Memory B cell (primary cell): ENCODE measurements around the gene EEF2K.

Experiments
- ATAC-seq: fragments of 150-1000 bp; cut with Tn5 transposase; 2 replicates; pipeline ENCODE4 v1.10.0; 2021; ENCODE audit warnings: low read depth, mild to moderate bottlenecking, moderate library complexity
- DNase-seq, 2 donors: peaks; one replicate each; pipeline ENCODE4 v3.0.0; 2022; ENCODE audit warnings: low spot score in 2 of 2
- H3K27ac Mint-ChIP-seq: one replicate; pipeline ENCODE4 v1.8.0; 2022; ENCODE audit warnings: mild to moderate bottlenecking, moderate library complexity, mixed read lengths
- H3K27me3 Mint-ChIP-seq: one replicate; pipeline ENCODE4 v1.8.0; 2022; ENCODE audit warnings: mixed read lengths
- H3K36me3 Mint-ChIP-seq: one replicate; pipeline ENCODE4 v1.8.0; 2022; ENCODE audit warnings: mild to moderate bottlenecking, mixed read lengths
- H3K4me1 Mint-ChIP-seq: one replicate; pipeline ENCODE4 v1.8.0; 2022; ENCODE audit warnings: mixed read lengths
- H3K4me3 Mint-ChIP-seq: one replicate; pipeline ENCODE4 v1.8.0; 2022; ENCODE audit warnings: mild to moderate bottlenecking, moderate library complexity, mixed read lengths
- H3K9me3 Mint-ChIP-seq: one replicate; pipeline ENCODE4 v1.8.0; 2022; ENCODE audit warnings: mixed read lengths

The EEF2K gene

DNA sequence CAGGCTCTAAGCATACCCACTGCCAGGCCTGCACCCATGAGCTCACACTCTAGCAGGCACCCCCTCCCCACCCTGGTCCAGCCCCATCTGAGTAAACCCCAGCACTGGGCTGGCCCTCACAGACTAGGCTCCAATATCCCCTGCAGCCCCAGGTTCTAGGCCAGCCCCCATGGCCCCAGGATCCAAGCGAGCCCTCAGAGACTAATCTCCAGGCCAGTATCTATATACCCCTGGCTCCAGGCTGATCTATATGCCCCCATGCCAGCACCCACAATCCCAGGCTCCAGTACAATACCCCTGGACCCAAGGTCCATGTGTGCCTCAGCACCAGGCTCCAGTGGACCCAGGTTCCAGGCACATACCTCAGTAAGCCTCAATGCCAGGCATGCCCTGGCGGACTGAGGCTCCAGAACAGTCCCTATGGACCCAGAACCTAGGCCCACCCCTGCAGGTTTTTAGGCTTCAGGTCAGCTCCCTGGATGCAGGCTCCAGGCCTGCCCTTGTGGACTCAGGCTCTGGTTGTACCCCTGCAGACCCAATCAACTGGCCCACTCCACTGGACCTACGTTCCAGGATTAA, 129.7 kb downstream of the EEF2K start:
- Mint-ChIP-seq H3K4me3 (no peak overlapping the region), H3K27me3 (no peaks in the 10 kb centered on the region), H3K9me3 (peaks cover 25% of the 10 kb centered on the region), H3K4me1 (no peaks in the 10 kb centered on the region), H3K36me3 (peaks cover 46% of the 10 kb centered on the region), H3K27ac (no peak overlapping the region)
- DNase-seq (no peak), ATAC-seq (no peak)

DNA sequence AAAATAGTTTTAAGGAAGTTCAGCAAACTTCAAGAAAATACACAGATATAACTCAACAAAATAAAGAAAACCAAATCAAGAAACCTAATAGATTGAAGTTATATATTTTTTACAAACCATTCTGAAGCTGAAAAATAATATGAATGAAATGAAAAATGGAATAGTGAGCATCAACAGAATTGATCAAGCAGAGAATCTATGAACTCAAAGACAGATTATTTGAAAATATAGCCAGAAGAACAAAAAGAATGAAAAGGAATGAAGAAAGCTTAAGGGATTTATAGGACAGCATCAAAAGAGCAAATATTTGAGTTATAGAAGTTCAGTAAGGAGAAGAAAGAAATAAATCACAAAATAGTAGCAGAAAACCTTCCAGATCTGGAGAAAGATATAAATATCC, 130.5 kb downstream of the EEF2K start:
- ATAC-seq: no peak
- H3K4me3 Mint-ChIP-seq: no peak overlapping the region
- H3K9me3 Mint-ChIP-seq: peaks cover 25% of the 10 kb centered on the region
- H3K27me3 Mint-ChIP-seq: no peaks in the 10 kb centered on the region
- peaks cover 44% of the 10 kb centered on the region for H3K36me3 Mint-ChIP-seq
- DNase-seq: no peak
- no peak overlapping the region for H3K27ac Mint-ChIP-seq
- H3K4me1 Mint-ChIP-seq: no peaks in the 10 kb centered on the region

DNA sequence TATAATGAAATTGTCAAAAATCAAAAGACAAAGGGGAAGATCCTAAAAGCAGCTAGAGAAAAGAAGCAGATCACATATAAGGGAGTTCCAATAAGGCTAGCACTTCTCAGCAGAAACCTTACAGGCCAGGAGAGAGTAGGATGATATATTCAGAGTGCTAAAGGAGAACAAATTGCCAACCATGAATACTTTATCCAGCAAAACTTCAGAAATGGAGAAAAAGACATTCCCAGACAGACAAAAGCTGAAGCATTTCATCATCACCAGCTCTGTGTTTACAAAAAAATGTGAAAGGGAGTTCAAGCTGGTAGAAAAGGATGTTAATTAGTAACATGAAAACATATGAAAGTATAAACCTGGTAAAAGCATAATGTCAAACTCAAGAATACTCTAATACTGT, 131.0 kb downstream of the EEF2K start:
- no peaks in the 10 kb centered on the region for H3K27me3 Mint-ChIP-seq
- H3K4me3 Mint-ChIP-seq: no peak overlapping the region
- DNase-seq (no peak), ATAC-seq (no peak)
- H3K4me1 Mint-ChIP-seq: peaks cover under 1% of the 10 kb centered on the region
- no peak overlapping the region for H3K27ac Mint-ChIP-seq
- H3K36me3 Mint-ChIP-seq: peaks cover 40% of the 10 kb centered on the region
- peaks cover 25% of the 10 kb centered on the region for H3K9me3 Mint-ChIP-seq

DNA sequence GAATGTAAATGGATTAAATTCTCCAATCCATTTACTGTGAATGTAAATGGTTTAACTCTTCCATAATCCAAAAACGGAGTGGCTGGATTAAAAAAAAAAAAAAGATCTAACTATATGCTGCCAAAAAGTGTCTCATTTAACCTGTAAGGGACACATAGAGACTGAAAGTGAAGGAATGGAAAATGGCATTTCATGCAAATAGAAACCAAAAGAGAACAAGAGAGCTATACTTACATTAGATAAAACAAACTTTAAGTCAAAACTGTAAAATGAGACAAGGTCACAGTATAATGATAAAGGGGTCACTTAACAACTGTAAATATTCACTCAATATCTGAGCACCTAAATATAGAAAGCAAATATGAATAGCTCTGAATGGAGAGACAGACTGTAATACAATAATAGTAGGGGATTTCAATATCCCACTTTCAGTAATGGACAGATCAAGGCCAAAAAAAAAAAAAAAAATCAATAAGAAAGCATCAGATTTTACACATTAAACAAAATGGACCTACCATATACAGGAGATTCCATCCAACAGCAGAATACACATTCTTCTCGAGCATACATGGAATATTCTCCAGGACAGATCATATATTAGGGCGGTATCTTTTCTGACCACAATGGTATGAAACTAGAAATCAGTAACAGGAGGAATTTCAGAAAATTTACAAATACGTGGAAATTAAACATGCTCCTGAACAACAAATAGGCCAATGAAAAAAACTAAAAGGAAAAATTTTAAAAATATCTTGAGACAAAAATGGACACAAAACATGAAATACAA, 132.0 kb downstream of the EEF2K start:
- DNase-seq (no peak), ATAC-seq (no peak)
- no peaks in the 10 kb centered on the region for H3K27me3 Mint-ChIP-seq
- peaks cover 2% of the 10 kb centered on the region for H3K4me1 Mint-ChIP-seq
- H3K27ac Mint-ChIP-seq: no peak overlapping the region
- H3K9me3 Mint-ChIP-seq: peaks cover 25% of the 10 kb centered on the region
- peaks cover 36% of the 10 kb centered on the region for H3K36me3 Mint-ChIP-seq
- no peak overlapping the region for H3K4me3 Mint-ChIP-seq
